Measurements from ENCODE around the gene TFIP11.

GRCh38 chr22:26515931-26516330 is 3.7 kb upstream of the TFIP11 start:
- TF ChIP-seq POLR2A (IDR thresholded peaks at IDR 0.05) = no peak
- TF ChIP-seq CTCF (IDR thresholded peaks at IDR 0.05) = no peak
- no peak for TF ChIP-seq POLR2AphosphoS5 (IDR thresholded peaks at IDR 0.05)
